Jurkat, Clone E6-1 (cell line): ENCODE measurements around the gene METTL25. TPM values are rescaled to one million over a fixed set of nuclear protein-coding genes. Genes with fewer than 3 reads are reported as not detected.
"Not testable (repeated sequence)": the region's sequence is repeated elsewhere in the genome, so short reads cannot be mapped to it uniquely, and the experiment has no call there.

Source experiments
- DNase-seq: peaks from one replicate; pipeline ENCODE4 v3.0.0-alpha.2; 2011; ENCODE audit warnings: low read depth, low spot score
- H3K4me3 ChIP-seq: 2 replicates; pipeline ENCODE4 v1.5.1; 2011; ENCODE audit warnings: mild to moderate bottlenecking, low read length, control low read depth, moderate library complexity
- polyA plus RNA-seq: library from polyadenylated mRNA; unstranded; fragments of >200 nt; gene quantifications from one replicate; pipeline ENCODE4 v1.2.1, GENCODE V29; 2012; ENCODE audit warnings: missing spikeins; ENCODE audit not compliant: insufficient read length, insufficient read depth

Gene METTL25
- 3.2 TPM for polyA plus RNA-seq

GRCh38 chr12:82358200-82359114, at the start of gene METTL25, which contains the start of gene CCDC59:
Gene METTL25, plus strand, starts transcription at chr12:82358529. Its CDS starts 37 bp downstream, at chr12:82358566.
Gene CCDC59, minus strand, starts transcription at chr12:82358387. Its CDS starts 11 bp downstream, at chr12:82358376.
- peak within 1 kb of the TSS; percentile 98 for H3K4me3 ChIP-seq
- peak; percentile 97 for DNase-seq

- DNase-seq: no peak
- no peak overlapping the region for H3K4me3 ChIP-seq
Observed at GRCh38 chr12:82314406-82314892, 43.9 kb upstream of the METTL25 start.

- no peak for DNase-seq
- no peak overlapping the region for H3K4me3 ChIP-seq
Observed at GRCh38 chr12:82319276-82319675, 39.1 kb upstream of the METTL25 start.

- H3K4me3 ChIP-seq: no peak overlapping the region
- no peak for DNase-seq
Observed at GRCh38 chr12:82325540-82326336, 32.6 kb upstream of the METTL25 start.

- H3K4me3 ChIP-seq: no peak overlapping the region
- DNase-seq: peak; percentile 8
Observed at GRCh38 chr12:82326905-82327503, 31.3 kb upstream of the METTL25 start.

- no peak for DNase-seq
- no peak overlapping the region for H3K4me3 ChIP-seq
Observed at GRCh38 chr12:82327861-82328260, 30.5 kb upstream of the METTL25 start.

- no peak for DNase-seq
- H3K4me3 ChIP-seq: no peak overlapping the region
Observed at GRCh38 chr12:82329508-82329907, 28.8 kb upstream of the METTL25 start.

GRCh38 chr12:82350161-82350560, 8.2 kb upstream of the METTL25 start:
- DNase-seq: no peak
- no peak overlapping the region for H3K4me3 ChIP-seq

- H3K4me3 ChIP-seq: no peak overlapping the region
Observed at GRCh38 chr12:82351390-82351789, 6.9 kb upstream of the METTL25 start.

GRCh38 chr12:82357340-82357739, 989 bp upstream of the METTL25 start:
- peak overlapping the region; percentile 98 for H3K4me3 ChIP-seq
- no peak for DNase-seq

More at GRCh38 chr12:82351390-82351789, 6.9 kb upstream of the METTL25 start:
- DNase-seq: no peak

GRCh38 chr12:82357845-82358199, 507 bp upstream of the METTL25 start:
- peak overlapping the region; percentile 98 for H3K4me3 ChIP-seq
- DNase-seq: peak; percentile 11

- peak overlapping the region; percentile 98 for H3K4me3 ChIP-seq
- no peak for DNase-seq
Observed at GRCh38 chr12:82359115-82359478, 768 bp downstream of the METTL25 start.

GRCh38 chr12:82360834-82361233, 2.5 kb downstream of the METTL25 start:
- H3K4me3 ChIP-seq, DNase-seq: not testable (repeated sequence)

- DNase-seq: no peak
- no peak overlapping the region for H3K4me3 ChIP-seq
Observed at GRCh38 chr12:82361461-82361915, 3.2 kb downstream of the METTL25 start.

- DNase-seq: no peak
Observed at GRCh38 chr12:82363990-82364389, 5.7 kb downstream of the METTL25 start.

GRCh38 chr12:82366197-82366596, 7.9 kb downstream of the METTL25 start:
- no peak for DNase-seq
- no peak overlapping the region for H3K4me3 ChIP-seq

More at GRCh38 chr12:82363990-82364389, 5.7 kb downstream of the METTL25 start:
- no peak overlapping the region for H3K4me3 ChIP-seq

GRCh38 chr12:82375201-82375600, 16.9 kb downstream of the METTL25 start:
- no peak overlapping the region for H3K4me3 ChIP-seq
- no peak for DNase-seq

- DNase-seq: no peak
- no peak overlapping the region for H3K4me3 ChIP-seq
Observed at GRCh38 chr12:82378997-82379396, 20.7 kb downstream of the METTL25 start.

GRCh38 chr12:82383930-82384552, 25.7 kb downstream of the METTL25 start:
- H3K4me3 ChIP-seq: no peak overlapping the region
- DNase-seq: peak; percentile 24
